Mesendoderm (in vitro differentiated cells): Measurements from ENCODE around the gene TIGD1.
"Not testable (repeated sequence)": the region's sequence is repeated elsewhere in the genome, so short reads cannot be mapped to it uniquely, and the experiment has no call there.

ENCODE experiments used
- DNase-seq: peaks from one replicate; pipeline ENCODE4 v3.0.0; 2013
- H2AK5ac ChIP-seq: 2 replicates; pipeline ENCODE4 v1.6.1; 2013; ENCODE audit warnings: low read length, inconsistent platforms
- H2BK120ac ChIP-seq: 2 replicates; pipeline ENCODE4 v1.6.1; 2013; ENCODE audit warnings: low read depth, mild to moderate bottlenecking, low read length, moderate library complexity, mixed read lengths
- H2BK15ac ChIP-seq: replicated peaks from 2 replicates; pipeline ENCODE4 v1.6.1; 2013; ENCODE audit warnings: low read depth, mild to moderate bottlenecking, moderate library complexity
- H2BK5ac ChIP-seq: 2 replicates; pipeline ENCODE4 v1.6.1; 2013; ENCODE audit warnings: low read length, inconsistent platforms
- H3K18ac ChIP-seq: 2 replicates; pipeline ENCODE4 v1.6.1; 2013; ENCODE audit warnings: mild to moderate bottlenecking, low read length, mixed read lengths
- H3K23ac ChIP-seq: one replicate; pipeline ENCODE4 v1.6.1; 2013; ENCODE audit warnings: low read length
- H3K27ac ChIP-seq: 2 replicates; pipeline ENCODE4 v1.5.1; 2013; ENCODE audit warnings: low read depth, mild to moderate bottlenecking, inconsistent platforms, low read length, moderate library complexity
- H3K27me3 ChIP-seq: 2 replicates; pipeline ENCODE4 v1.6.1; 2013; ENCODE audit warnings: low read length, control low read depth, mild to moderate bottlenecking, inconsistent platforms; ENCODE audit not compliant: insufficient read depth, poor library complexity
- H3K36me3 ChIP-seq: 2 replicates; pipeline ENCODE4 v1.6.1; 2013; ENCODE audit warnings: low read length, inconsistent platforms; ENCODE audit not compliant: control insufficient read depth, insufficient read depth
- H3K4ac ChIP-seq: one replicate; pipeline ENCODE4 v1.6.1; 2013; ENCODE audit warnings: low read depth, mild to moderate bottlenecking, low read length, moderate library complexity
- H3K4me1 ChIP-seq: 2 replicates; pipeline ENCODE4 v1.6.1; 2013; ENCODE audit warnings: low read depth, low read length, inconsistent platforms; ENCODE audit not compliant: control insufficient read depth
- H3K4me2 ChIP-seq: 2 replicates; pipeline ENCODE4 v1.6.1; 2013; ENCODE audit warnings: low read length
- H3K4me3 ChIP-seq: 2 replicates; pipeline ENCODE4 v1.5.1; 2013; ENCODE audit warnings: mild to moderate bottlenecking, low read length
- H3K56ac ChIP-seq: one replicate; pipeline ENCODE4 v1.6.1; 2013; ENCODE audit warnings: low read length
- H3K79me1 ChIP-seq: 2 replicates; pipeline ENCODE4 v1.6.1; 2013; ENCODE audit warnings: low read length, inconsistent platforms
- H3K79me2 ChIP-seq: 2 replicates; pipeline ENCODE4 v1.6.1; 2013; ENCODE audit warnings: mild to moderate bottlenecking, low read length; ENCODE audit not compliant: control insufficient read depth, insufficient read depth
- H3K9ac ChIP-seq: 2 replicates; pipeline ENCODE4 v1.6.1; 2013; ENCODE audit warnings: low read length, inconsistent platforms
- H4K5ac ChIP-seq: one replicate; pipeline ENCODE4 v1.6.1; 2013; ENCODE audit warnings: low read length
- H4K8ac ChIP-seq: one replicate; pipeline ENCODE4 v1.6.1; 2013; ENCODE audit warnings: low read depth, mild to moderate bottlenecking, control low read depth, low read length, moderate library complexity
- WGBS: extraction: QIAGEN DNeasy Blood & Tissue Kit; methylation state at CpG from one replicate; pipeline ENCODE4 v1.1.7; 2013; ENCODE audit warnings: low lambda C conversion rate, missing lambda C conversion rate; ENCODE audit not compliant: insufficient coverage; ENCODE audit errors: extremely low coverage; 5-methylcytosine and 5-hydroxymethylcytosine counted together

The TIGD1 gene

GRCh38 chr2:232574674-232575403 lies 24.5 kb upstream of the TIGD1 start:
- Histone ChIP-seq H3K36me3 (peaks cover 9% of the 10 kb centered on the region), H2BK120ac (no peak overlapping the region), H3K56ac (no peak overlapping the region), H2BK15ac (no peak overlapping the region), H3K79me1 (no peaks in the 10 kb centered on the region), H3K4ac (no peak overlapping the region), H2BK5ac (no peak overlapping the region), H3K27ac (no peak overlapping the region), H3K4me2 (no peak overlapping the region), H3K18ac (no peak overlapping the region), H4K5ac (no peak overlapping the region), H3K27me3 (no peaks in the 10 kb centered on the region), H4K8ac (no peak overlapping the region), H3K23ac (no peak overlapping the region), H3K4me3 (no peak overlapping the region), H3K79me2 (no peaks in the 10 kb centered on the region), H3K4me1 (no peaks in the 10 kb centered on the region), H2AK5ac (no peak overlapping the region), H3K9ac (no peak overlapping the region)
- no peak for DNase-seq
- WGBS: no CpG with 5 or more reads among the region's 5 CpGs

- H3K4me3 ChIP-seq: no peak overlapping the region
- DNase-seq: no peak
- H3K4me2 ChIP-seq: no peak overlapping the region
- no peak overlapping the region for H2BK120ac ChIP-seq
- H4K8ac ChIP-seq: no peak overlapping the region
- H3K79me2 ChIP-seq: no peaks in the 10 kb centered on the region
- no peak overlapping the region for H2BK5ac ChIP-seq
- H2BK15ac ChIP-seq: no peak overlapping the region
- no peak overlapping the region for H4K5ac ChIP-seq
- no peak overlapping the region for H3K18ac ChIP-seq
- H3K9ac ChIP-seq: no peak overlapping the region
- H3K27me3 ChIP-seq: no peaks in the 10 kb centered on the region
- H3K56ac ChIP-seq: no peak overlapping the region
- no peaks in the 10 kb centered on the region for H3K79me1 ChIP-seq
- H2AK5ac ChIP-seq: no peak overlapping the region
- H3K4ac ChIP-seq: no peak overlapping the region
- no peak overlapping the region for H3K23ac ChIP-seq
- no peak overlapping the region for H3K27ac ChIP-seq
- no CpG with 5 or more reads among the region's 8 CpGs for WGBS
- no peaks in the 10 kb centered on the region for H3K4me1 ChIP-seq
- peaks cover 14% of the 10 kb centered on the region for H3K36me3 ChIP-seq
Measured at GRCh38 chr2:232573771-232574435, 23.5 kb upstream of the TIGD1 start.

GRCh38 chr2:232573042-232573441 lies 22.7 kb upstream of the TIGD1 start:
- no peak overlapping the region for H3K27ac ChIP-seq
- no peak overlapping the region for H2BK15ac ChIP-seq
- H4K8ac ChIP-seq: no peak overlapping the region
- no peak overlapping the region for H3K9ac ChIP-seq
- no peaks in the 10 kb centered on the region for H3K79me1 ChIP-seq
- H3K27me3 ChIP-seq: no peaks in the 10 kb centered on the region
- peaks cover 15% of the 10 kb centered on the region for H3K36me3 ChIP-seq
- H2BK120ac ChIP-seq: no peak overlapping the region
- H3K4me2 ChIP-seq: no peak overlapping the region
- H2BK5ac ChIP-seq: no peak overlapping the region
- no peak overlapping the region for H3K18ac ChIP-seq
- H3K56ac ChIP-seq: no peak overlapping the region
- H4K5ac ChIP-seq: no peak overlapping the region
- H3K4ac ChIP-seq: no peak overlapping the region
- no peak overlapping the region for H3K23ac ChIP-seq
- no peak for DNase-seq
- H3K79me2 ChIP-seq: no peaks in the 10 kb centered on the region
- no peak overlapping the region for H2AK5ac ChIP-seq
- H3K4me1 ChIP-seq: no peaks in the 10 kb centered on the region
- H3K4me3 ChIP-seq: no peak overlapping the region

GRCh38 chr2:232571026-232571474 lies 20.7 kb upstream of the TIGD1 start:
- H3K4ac ChIP-seq: no peak overlapping the region
- H2AK5ac ChIP-seq: no peak overlapping the region
- H3K27ac ChIP-seq: no peak overlapping the region
- H3K18ac ChIP-seq: no peak overlapping the region
- H3K36me3 ChIP-seq: peaks cover 20% of the 10 kb centered on the region
- no peak overlapping the region for H3K4me2 ChIP-seq
- no peak overlapping the region for H4K5ac ChIP-seq
- no peak overlapping the region for H2BK15ac ChIP-seq
- H3K9ac ChIP-seq: no peak overlapping the region
- no peak overlapping the region for H3K23ac ChIP-seq
- H3K56ac ChIP-seq: no peak overlapping the region
- H3K79me1 ChIP-seq: no peaks in the 10 kb centered on the region
- H3K79me2 ChIP-seq: no peaks in the 10 kb centered on the region
- no CpG with 5 or more reads among the region's 7 CpGs for WGBS
- no peaks in the 10 kb centered on the region for H3K4me1 ChIP-seq
- no peak overlapping the region for H3K4me3 ChIP-seq
- no peak for DNase-seq
- no peak overlapping the region for H2BK120ac ChIP-seq
- H3K27me3 ChIP-seq: no peaks in the 10 kb centered on the region
- H2BK5ac ChIP-seq: no peak overlapping the region
- no peak overlapping the region for H4K8ac ChIP-seq

GRCh38 chr2:232570481-232570880 lies 20.1 kb upstream of the TIGD1 start:
- H2AK5ac ChIP-seq, DNase-seq, H3K4me1 ChIP-seq, H3K56ac ChIP-seq, H4K8ac ChIP-seq, H2BK15ac ChIP-seq, H2BK120ac ChIP-seq, H3K18ac ChIP-seq, H3K4ac ChIP-seq, H3K79me1 ChIP-seq, H3K4me2 ChIP-seq, H3K4me3 ChIP-seq, H2BK5ac ChIP-seq, H3K27ac ChIP-seq, H3K9ac ChIP-seq, H4K5ac ChIP-seq, H3K23ac ChIP-seq, H3K27me3 ChIP-seq, H3K79me2 ChIP-seq: not testable (repeated sequence)
- no CpG with 5 or more reads among the region's 6 CpGs for WGBS
- peaks cover 20% of the 10 kb centered on the region for H3K36me3 ChIP-seq
